Central memory CD4-positive, alpha-beta T cell (primary cell): ENCODE data around the gene NEUROG2.

ENCODE experiments used
- DNase-seq: peaks from one replicate; pipeline ENCODE4 v3.0.0; 2022

Gene NEUROG2

DNA sequence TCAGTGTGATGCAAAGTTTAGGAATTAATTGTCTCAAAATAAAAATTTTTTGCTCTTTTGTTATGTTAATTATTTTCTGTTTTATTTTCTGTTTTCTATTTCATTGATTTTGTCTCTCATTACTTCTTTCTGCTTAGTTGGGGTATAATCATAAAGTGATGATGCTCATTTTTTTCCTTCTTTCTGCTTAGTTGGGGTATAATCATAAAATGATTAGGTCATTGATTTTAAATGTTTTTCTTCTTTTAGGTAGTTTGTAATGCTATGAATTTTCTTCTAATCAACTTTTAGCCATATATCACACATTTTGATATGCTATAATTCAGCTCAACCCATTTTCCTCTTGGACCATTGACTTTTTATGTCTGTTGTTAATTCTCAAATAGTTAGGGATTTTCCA lies 43.7 kb downstream of the NEUROG2 start:
- DNase-seq: no peak
